K562 (cell line): ENCODE measurements around the gene PTPN7. TPM values are rescaled to one million over a fixed set of nuclear protein-coding genes. Genes with fewer than 3 reads are reported as not detected.

Experiments used
- ATAC-seq: fragments of 200-7000 bp; cut with Tn5 transposase; 3 replicates; pipeline ENCODE4 v1.9.1; 2020; ENCODE audit warnings: moderate library complexity
- BruUV-seq: library from RNA; stranded (reverse); fragments of 400-500 nt; replicated peaks from 2 replicates; lab custom pipeline; 2021; lab: Mats Ljungman, UMichigan
- CTCF ChIA-PET: fragments of 300-600 bp; formaldehyde crosslinking; extraction: SDS; loops from one replicate; lab custom pipeline; 2021; ENCODE audit warnings: low intra/inter-chr PET ratio; lab: Yijun Ruan, JAX
- POLR2A ChIA-PET: fragments of 300-600, 350-650 bp; sonication (Branson Sonifier 250); formaldehyde crosslinking; extraction: SDS; loops from one replicate; lab custom pipeline; 2021; ENCODE audit warnings: antibody characterized with exemption, inconsistent platforms; lab: Yijun Ruan, JAX
- DNase-seq, 4 experiments: peaks; one replicate each; pipeline versions ENCODE4 v3.0.0 to v3.0.0-alpha.2; 2011 to 2018; ENCODE audit warnings: low spot score in 3 of 4, mixed read lengths in 3 of 4; ENCODE audit errors: extremely low read depth in 1 of 4
- FAIRE-seq: peaks from 2 replicates; lab custom pipeline; 2011; peaks lifted over from hg19 to GRCh38; lab: Jason Lieb, UNC
- H2AFZ ChIP-seq: 2 replicates; pipeline ENCODE4 v1.6.0; 2011; ENCODE audit warnings: low read depth, low read length, control low read depth, inconsistent platforms
- H3K27ac ChIP-seq: fragments of 200-600 bp; 3 replicates; pipeline ENCODE4 v1.8.0; 2011; ENCODE audit warnings: low read depth, mild to moderate bottlenecking, control low read depth, inconsistent platforms, low read length, moderate library complexity, mixed read lengths; ENCODE audit errors: extremely low read depth
- H3K27me3 ChIP-seq, 2 experiments: fragments of 300-600 bp in 1 of 2; 2 replicates in 1 of 2; 3 replicates in 1 of 2; pipeline versions ENCODE4 v1.6.0 to v1.8.0; 2011; ENCODE audit warnings: inconsistent platforms in 2 of 2, low read length in 2 of 2, mild to moderate bottlenecking in 1 of 2, mixed read lengths in 1 of 2, moderate library complexity in 1 of 2; ENCODE audit not compliant: control insufficient read depth in 2 of 2, insufficient read depth in 2 of 2
- H3K36me3 ChIP-seq: fragments of 300-600 bp; 3 replicates; pipeline ENCODE4 v1.8.0; 2011; ENCODE audit warnings: mild to moderate bottlenecking, low read length, inconsistent platforms; ENCODE audit not compliant: control insufficient read depth, insufficient read depth
- H3K4me1 ChIP-seq, 2 experiments: fragments of 200-600 bp in 1 of 2; replicated peaks in 1 of 2; 2 replicates in 1 of 2; 3 replicates in 1 of 2; pipeline versions ENCODE4 v1.5.1 to v1.8.0; 2011; ENCODE audit warnings: inconsistent platforms in 2 of 2, low read length in 2 of 2, mild to moderate bottlenecking in 1 of 2, mixed read lengths in 1 of 2, moderate library complexity in 1 of 2; ENCODE audit not compliant: control insufficient read depth in 2 of 2, insufficient read depth in 2 of 2
- H3K4me2 ChIP-seq: 2 replicates; pipeline ENCODE4 v1.6.1; 2011; ENCODE audit warnings: low read length, control low read depth, inconsistent platforms, mixed read lengths; ENCODE audit not compliant: insufficient read depth
- H3K4me3 ChIP-seq: fragments of 200-600 bp; sonication (generic), shearing (Covaris generic); 2 replicates; pipeline ENCODE4 v1.5.1; 2016; ENCODE audit warnings: control low read depth, inconsistent platforms
- H3K79me2 ChIP-seq: fragments of 200-600 bp; 3 replicates; pipeline ENCODE4 v1.8.0; 2011; ENCODE audit warnings: low read length, inconsistent platforms; ENCODE audit not compliant: control insufficient read depth, insufficient read depth
- H3K9ac ChIP-seq, 2 experiments: 2 replicates each; pipeline versions ENCODE4 v1.6.0 to v1.6.1; 2011; ENCODE audit warnings: low read depth in 2 of 2, low read length in 2 of 2, control low read depth in 1 of 2, inconsistent platforms in 1 of 2, mild to moderate bottlenecking in 1 of 2, mixed read lengths in 1 of 2; ENCODE audit not compliant: insufficient read depth in 1 of 2
- H3K9me1 ChIP-seq: one replicate; pipeline ENCODE4 v1.6.0; 2011; ENCODE audit warnings: inconsistent platforms, mild to moderate bottlenecking, low read length, moderate library complexity; ENCODE audit not compliant: control insufficient read depth, insufficient read depth
- H3K9me3 ChIP-seq: replicated peaks from 2 replicates; pipeline ENCODE4 v1.5.1; 2011; ENCODE audit warnings: low read depth, low read length, inconsistent platforms; ENCODE audit not compliant: control insufficient read depth, insufficient read depth
- H4K20me1 ChIP-seq: replicated peaks from 2 replicates; pipeline ENCODE4 v1.6.1; 2011; ENCODE audit warnings: low read length, inconsistent platforms, mixed read lengths; ENCODE audit not compliant: control insufficient read depth, insufficient read depth
- ARID3A ChIP-seq: IDR thresholded peaks from 2 replicates; pipeline ENCODE4 v1.6.1; 2012; ENCODE audit warnings: low read depth, low read length, improper control_type of control experiment, borderline replicate concordance
- ESRRB ChIP-seq: fragments of 250-450 bp; sonication (Bioruptor Pico); IDR thresholded peaks from 2 replicates; pipeline ENCODE4 v1.5.0; 2020; ENCODE audit warnings: mild to moderate bottlenecking, moderate library complexity, borderline replicate concordance
- FUS ChIP-seq: fragments of 200-400 bp; formaldehyde crosslinking; optimal IDR thresholded peaks from 2 replicates; pipeline ENCODE3; 2017; ENCODE audit warnings: low read depth, low read length
- GTF2E2 ChIP-seq: fragments of 200-800 bp; sonication (Bioruptor generic); IDR thresholded peaks from 2 replicates; pipeline ENCODE4 v1.6.1; 2016; ENCODE audit warnings: missing genetic modification characterization, missing compliant biosample characterization
- HIVEP1 ChIP-seq: fragments of 250-450 bp; sonication (Bioruptor Pico); IDR thresholded peaks from 2 replicates; pipeline ENCODE4 v1.4.0; 2020; ENCODE audit warnings: mild to moderate bottlenecking
- IFI16 ChIP-seq: fragments of 250-450 bp; sonication (Bioruptor Pico); IDR thresholded peaks from 2 replicates; pipeline ENCODE4 v2.1.2; 2022; ENCODE audit warnings: mild to moderate bottlenecking, inconsistent platforms
- MAFK ChIP-seq: IDR thresholded peaks from 2 replicates; pipeline ENCODE4 v1.6.1; 2011; ENCODE audit warnings: low read length, improper control_type of control experiment
- MTF1 ChIP-seq: fragments of 250-450 bp; sonication (Bioruptor Pico); IDR thresholded peaks from 2 replicates; pipeline ENCODE4 v1.9.0; 2021; ENCODE audit warnings: moderate library complexity, mild to moderate bottlenecking, inconsistent platforms, borderline replicate concordance
- POLR2AphosphoS5 ChIP-seq: IDR thresholded peaks from 2 replicates; pipeline ENCODE4 v1.6.1; 2011; ENCODE audit warnings: mild to moderate bottlenecking, low read depth, low read length, moderate library complexity; ENCODE audit not compliant: control insufficient read depth, insufficient read depth
- TCF3 ChIP-seq: sonication (generic); formaldehyde crosslinking; IDR thresholded peaks from 2 replicates; pipeline ENCODE4 v1.4.0; 2020; ENCODE audit warnings: mild to moderate bottlenecking, missing genetic modification reagents
- TFAM ChIP-seq: fragments of 250-450 bp; sonication (Bioruptor Pico); conservative IDR thresholded peaks from 2 replicates; pipeline ENCODE4 v1.5.0; 2021; ENCODE audit warnings: mild to moderate bottlenecking, moderate library complexity
- XRCC3 ChIP-seq: fragments of 450-650 bp; IDR thresholded peaks from 2 replicates; pipeline ENCODE4 v1.6.1; 2017; ENCODE audit warnings: mild to moderate bottlenecking, moderate library complexity
- YBX1 ChIP-seq: fragments of 450-650 bp; IDR thresholded peaks from 2 replicates; pipeline ENCODE4 v1.7.1; 2016; ENCODE audit warnings: mild to moderate bottlenecking
- ZNF77 ChIP-seq: fragments of 250-450 bp; sonication (Bioruptor Pico); IDR thresholded peaks from 2 replicates; pipeline ENCODE4 v1.5.0; 2020
- ZNF785 ChIP-seq: fragments of 250-450 bp; sonication (Bioruptor Pico); IDR thresholded peaks from 2 replicates; pipeline ENCODE4 v1.4.0; 2020; ENCODE audit warnings: mild to moderate bottlenecking
- WGBS: fragments of 100-300 bp; shearing (Covaris generic); methylation state at CpG from one replicate; pipeline ENCODE4 v1.1.6; 2016; ENCODE audit warnings: low coverage, mixed read lengths; ENCODE audit not compliant: insufficient coverage; ENCODE audit errors: missing lambda C conversion rate; 5-methylcytosine and 5-hydroxymethylcytosine counted together
- in situ Hi-C: fragments of 300-500 bp; cut with MboI; formaldehyde crosslinking; loops from 4 replicates; pipeline ENCODE4 v1.15.0; 2018; ENCODE audit warnings: inconsistent platforms, mixed read lengths
- intact Hi-C: fragments of 100-400 bp; cut with micrococcal nuclease; formaldehyde crosslinking; loops from 2 replicates; pipeline ENCODE4 v1.14.2; 2022
- polyA plus RNA-seq, 8 experiments: library from polyadenylated mRNA; depleted of rRNA in 4 of 8; stranded (reverse) in 5 of 8; unstranded in 3 of 8; fragments of >200 nt; fragmentation: Nextera tagmentation in 2 of 8; fragmentation: Illumina TruSeq in 1 of 8; extraction: Ambion mirVana in 2 of 8; extraction: Trizol in 1 of 8; gene quantifications; 2 replicates each; pipeline versions ENCODE4 v1.2.1 to v1.2.3, GENCODE V29; 2011 to 2014; ENCODE audit warnings: inconsistent platforms in 1 of 8, missing spikeins in 1 of 8
- total RNA-seq, 7 experiments: library from RNA; depleted of rRNA in 6 of 7; stranded (reverse); fragments of >200 nt in 6 of 7; fragmentation: Illumina TruSeq in 2 of 7; extraction: Trizol in 2 of 7; gene quantifications; 2 replicates each; pipeline versions ENCODE4 v1.2.1 to v1.2.3, GENCODE V29; 2011 to 2021; ENCODE audit warnings: low replicate concordance in 1 of 7

The PTPN7 gene
- total and polyA plus RNA-seq, 9 of the 15 experiments (the other 6 are each of a cell fraction or from before 2014, with no cell fraction given) = 18.7 to 144 (median 120) TPM

GRCh38 chr1:202193614-202194327, 33.4 kb upstream of the PTPN7 start, which contains the start of gene LGR6:
Gene LGR6 (plus strand): TSS chr1:202193799. CDS start chr1:202193990, 191 bp downstream.
- in situ Hi-C loops = no loop called here
- no peaks in the 10 kb centered on the region for H3K36me3 ChIP-seq
- no peak within 1 kb of the TSS for H3K4me3 ChIP-seq
- no peaks in the 10 kb centered on the region for H3K79me2 ChIP-seq
- TF ChIP-seq GTF2E2 (tag) = no peak
- no peak for TF ChIP-seq ZNF785
- TF ChIP-seq YBX1 = no peak
- TF ChIP-seq XRCC3 = no peak
- TF ChIP-seq POLR2AphosphoS5 = no peak
- TF ChIP-seq MAFK = no peak
- TF ChIP-seq TFAM (CRISPR knock-in tag) = no peak
- no peak for TF ChIP-seq ARID3A
- TF ChIP-seq TCF3 = no peak
- TF ChIP-seq HIVEP1 = no peak
- no peak for TF ChIP-seq MTF1
- TF ChIP-seq ESRRB (CRISPR knock-in tag) = no peak
- no peak for TF ChIP-seq ZNF77 (CRISPR knock-in tag)
- TF ChIP-seq IFI16 (CRISPR knock-in tag) = no peak
- TF ChIP-seq FUS = no peak
- TF ChIP-seq, all 486 proteins: peak for 0
- peaks cover 2 to 20% of the 10 kb centered on the region in 2 experiments; a peak in 4 of 5 replicates for H3K4me1 ChIP-seq
- H3K9ac ChIP-seq = no peak within 1 kb of the TSS
- no peak within 1 kb of the TSS for H2AFZ ChIP-seq
- no TSS peak for BruUV-seq
- H3K9me3 ChIP-seq = no peaks in the 10 kb centered on the region
- intact Hi-C loops = loop anchor here (1.0 kb wide), 1 partner anchor 122 kb away; no protein-coding TSS in a partner anchor
- peaks cover 7% of the 10 kb centered on the region; the same call in 1 of the 2 replicates for H4K20me1 ChIP-seq
- CTCF ChIA-PET = interaction anchor here (1.5 to 1.9 kb wide), 3 partner anchors 18 to 406 kb away, joined by 4 to 15 read pairs (median 5); no protein-coding TSS in a partner anchor
- 12% methylated on average over 34 of the region's 61 CpGs for WGBS
- no peak within 1 kb of the TSS for H3K4me2 ChIP-seq
- peaks cover 14 to 46% of the 10 kb centered on the region in 2 experiments; a peak in 4 of 5 replicates for H3K27me3 ChIP-seq
- H3K9me1 ChIP-seq = peaks cover 3% of the 10 kb centered on the region
- ATAC-seq (no peak), DNase-seq (no peak), FAIRE-seq (no peak)
- POLR2A ChIA-PET = interaction anchor here (1.6 kb wide), 1 partner anchor 14 kb away, joined by 6 read pairs; no protein-coding TSS in a partner anchor
- H3K27ac ChIP-seq = no peak within 1 kb of the TSS
